NCI-H748 treated with DMSO at 0.1 percent for 48 hours (cell line): Measurements from ENCODE around the gene DOK1.
"Not testable (repeated sequence)": the region's sequence is repeated elsewhere in the genome, so short reads cannot be mapped to it uniquely, and the experiment has no call there.

Source experiments
- DNase-seq: peaks from one replicate; lab custom pipeline; 2025; lab: John Stamatoyannopoulos, UW

Gene DOK1

DNA sequence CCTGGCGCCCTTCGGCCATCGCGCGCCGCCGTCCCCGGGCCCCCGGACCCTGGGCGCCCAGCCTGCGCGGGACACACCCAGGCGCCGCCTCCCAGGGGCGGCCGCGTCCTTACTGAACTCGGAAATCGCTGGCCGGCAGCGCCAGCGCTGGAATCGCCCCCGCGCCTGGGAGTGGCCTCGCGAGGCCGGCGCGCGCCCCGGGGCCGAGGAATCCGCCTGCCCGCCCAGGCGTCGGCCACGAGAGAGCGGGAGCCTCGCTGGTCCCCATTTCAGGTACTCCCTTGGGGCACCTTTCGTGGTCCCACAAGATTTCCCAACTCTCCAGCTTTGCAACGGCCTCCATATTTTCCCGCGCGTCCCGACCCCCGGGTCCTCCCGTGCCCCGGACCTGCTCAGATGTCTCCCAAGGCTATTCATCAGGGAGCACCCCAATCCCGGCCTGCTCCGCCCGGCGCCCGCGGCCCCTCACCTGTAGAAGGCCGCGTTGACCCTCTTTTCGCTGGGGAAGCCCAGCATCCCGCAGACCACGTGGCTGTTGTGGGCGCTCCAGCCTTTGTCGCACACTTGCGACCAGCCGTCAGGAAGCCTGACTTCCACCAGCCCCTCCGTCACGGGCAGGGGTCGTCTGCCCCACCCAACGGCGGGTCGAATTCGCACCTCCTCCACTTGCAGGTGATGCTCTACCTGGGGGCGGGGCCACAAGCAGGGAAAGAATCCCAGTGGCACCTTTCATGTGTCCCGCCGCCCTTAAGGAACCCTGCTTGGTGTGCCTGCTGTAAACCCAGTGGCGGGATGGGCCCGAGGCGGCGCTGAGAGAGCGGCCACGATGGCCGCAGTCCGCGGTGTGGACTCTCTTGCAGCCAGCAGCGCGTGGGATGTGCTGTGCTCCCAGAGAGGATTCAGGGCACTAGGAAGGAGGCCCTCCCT, 5.4 kb upstream of the DOK1 start:
- peak; percentile 22 for DNase-seq

DNA sequence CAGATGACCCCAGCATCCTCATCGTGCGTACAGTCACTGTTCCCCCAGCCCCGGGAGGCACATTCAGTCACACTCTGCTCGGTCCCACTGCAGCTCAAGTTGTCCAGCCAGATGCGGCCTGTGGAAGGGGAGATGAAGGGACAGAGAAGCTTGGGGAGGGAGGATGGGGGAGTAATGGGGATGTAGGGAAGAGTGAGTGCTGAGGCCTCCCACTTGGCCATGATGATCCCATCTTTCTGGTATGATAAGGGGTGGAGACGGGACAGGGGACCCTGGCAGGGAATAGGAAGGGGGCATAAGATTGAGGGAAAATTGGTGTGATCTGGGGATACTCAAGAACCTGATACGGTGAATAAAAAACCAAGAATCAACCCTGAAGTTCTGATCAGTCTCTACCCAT, 4.3 kb upstream of the DOK1 start:
- DNase-seq = no peak

DNA sequence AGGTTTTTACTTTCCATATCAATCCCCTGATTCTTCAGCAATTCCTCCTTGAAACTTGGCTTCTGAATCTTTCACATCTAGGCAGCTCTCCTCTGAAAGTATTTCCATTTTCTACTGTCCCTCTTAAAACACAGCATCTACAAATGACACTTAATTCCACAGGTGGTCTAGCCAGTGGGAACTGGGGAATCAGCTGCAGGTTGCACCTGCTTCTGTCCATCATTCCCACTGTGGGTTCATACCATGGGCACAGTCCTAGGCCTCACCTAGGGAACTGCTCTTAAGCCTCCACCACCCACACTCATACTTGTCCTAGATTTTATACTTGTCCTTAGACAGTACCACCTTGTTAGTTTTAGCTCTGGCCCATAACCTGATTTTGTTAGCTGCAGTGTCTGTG, 3.0 kb upstream of the DOK1 start:
- DNase-seq = no peak

DNA sequence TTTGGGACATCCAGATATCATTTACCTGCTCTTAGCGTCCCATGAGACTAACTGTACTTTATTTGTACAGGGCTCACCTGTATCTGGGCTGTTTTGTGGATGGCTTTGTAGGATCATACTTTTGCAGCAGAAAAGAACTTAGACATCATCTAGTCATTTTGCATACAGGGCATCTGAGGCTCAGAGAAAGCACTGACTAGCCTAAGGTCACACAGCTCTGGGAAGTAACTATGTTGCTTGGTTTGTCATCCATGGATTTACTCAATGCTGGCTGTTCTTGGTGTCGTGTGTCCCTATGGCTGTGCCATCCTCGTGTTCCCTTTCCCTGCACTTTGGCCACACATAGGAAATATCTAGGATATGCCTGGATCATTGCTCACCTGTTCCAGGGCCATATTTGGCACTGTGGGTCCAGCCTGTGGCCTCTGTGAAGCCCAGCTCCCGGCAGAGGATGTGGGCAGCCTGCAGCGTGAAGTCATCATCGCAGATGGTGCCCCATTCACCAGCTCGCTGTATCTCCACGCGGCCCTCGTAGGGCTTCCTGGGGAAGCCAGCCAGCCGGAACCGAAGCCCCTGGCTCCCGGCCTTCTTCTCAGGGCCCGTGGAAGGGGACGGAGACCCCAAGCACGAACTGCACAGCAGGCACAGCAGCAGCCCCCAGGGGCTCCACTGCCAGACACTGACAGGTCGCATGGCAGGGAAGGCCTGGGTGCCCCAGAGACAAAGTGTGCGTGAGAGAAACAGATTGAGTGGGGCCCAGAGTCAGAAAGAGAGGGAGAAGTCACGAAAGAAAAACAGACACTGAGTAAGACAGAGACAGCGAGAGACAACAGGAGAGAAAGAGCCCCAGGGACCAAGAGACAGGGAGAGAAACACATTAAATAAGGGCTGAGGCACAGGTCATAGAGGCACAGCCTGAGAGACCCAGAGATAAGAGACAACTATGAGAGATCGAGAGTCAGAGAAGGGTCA, 2.3 kb upstream of the DOK1 start:
- no peak for DNase-seq

DNA sequence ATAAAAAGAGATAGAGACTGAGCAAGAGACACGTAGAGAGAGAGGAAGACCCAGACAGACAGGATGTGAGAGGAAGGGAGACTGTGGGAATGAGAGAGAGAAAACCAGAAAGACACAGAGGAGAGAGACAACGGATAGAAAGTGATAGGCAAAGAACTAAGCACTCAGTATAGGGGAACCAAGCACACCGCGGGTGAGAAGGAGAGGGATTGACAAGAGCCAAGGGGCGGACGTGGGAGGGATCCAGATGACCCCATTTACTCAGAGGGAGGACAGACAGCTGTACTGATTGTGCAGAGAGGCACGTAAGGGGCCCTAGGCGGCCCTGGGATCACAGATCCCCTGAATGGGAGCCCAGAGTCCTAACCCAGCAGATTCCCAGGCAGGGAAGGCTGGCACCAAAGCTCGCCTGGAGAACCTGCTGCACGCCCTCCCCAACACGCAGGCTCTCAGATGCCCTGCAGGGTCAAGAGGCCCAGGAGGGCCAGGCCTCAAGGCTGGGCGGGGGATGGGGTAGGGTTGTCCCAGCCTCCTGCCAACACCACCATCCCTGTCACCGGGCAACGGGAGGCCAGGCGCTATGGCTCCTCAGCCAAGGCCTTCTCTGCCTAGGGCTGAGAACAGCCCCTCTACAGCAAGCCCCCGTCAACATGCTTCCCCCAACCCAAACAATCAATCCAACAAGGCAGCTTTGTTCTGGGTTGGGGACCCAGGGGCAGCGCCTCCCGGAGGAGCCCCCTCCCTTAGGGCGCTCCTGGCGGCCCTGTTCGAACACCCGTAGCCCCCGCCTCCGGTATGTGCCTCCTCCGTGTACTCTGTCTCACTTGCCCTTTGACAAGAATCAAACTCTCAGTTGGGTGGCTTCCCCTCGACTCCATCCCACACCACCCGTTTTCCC, 1.4 kb upstream of the DOK1 start:
- no peak for DNase-seq

DNA sequence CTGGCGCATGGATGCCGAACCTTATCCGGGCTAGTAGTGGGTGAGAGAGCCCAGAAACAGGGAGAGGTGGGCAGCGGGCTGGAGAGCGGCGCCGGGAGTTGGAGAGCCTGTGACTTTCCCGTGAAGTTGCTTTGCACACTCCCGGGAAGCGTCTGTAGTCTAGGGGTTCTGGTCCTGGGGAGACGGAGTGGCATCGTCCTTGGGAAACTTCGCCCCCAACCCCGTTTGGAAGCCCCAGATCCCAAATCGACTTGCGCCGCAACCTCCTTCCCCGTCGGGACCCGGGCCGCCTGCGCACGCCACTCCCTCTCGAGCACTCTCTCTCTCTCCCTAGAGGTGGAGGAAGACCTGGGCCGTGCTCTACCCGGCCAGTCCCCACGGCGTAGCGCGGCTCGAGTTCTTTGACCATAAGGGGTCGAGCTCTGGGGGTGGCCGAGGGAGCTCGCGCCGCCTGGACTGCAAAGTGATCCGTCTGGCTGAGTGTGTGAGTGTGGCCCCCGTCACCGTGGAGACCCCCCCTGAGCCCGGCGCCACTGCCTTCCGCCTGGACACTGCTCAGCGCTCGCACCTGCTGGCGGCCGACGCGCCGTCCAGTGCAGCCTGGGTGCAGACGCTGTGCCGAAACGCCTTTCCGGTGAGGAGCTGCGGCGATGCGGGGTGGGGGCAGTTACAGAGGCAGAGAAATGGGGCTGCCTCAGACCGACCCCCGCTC, 456 bp downstream of the DOK1 start:
- DNase-seq = no peak

DNA sequence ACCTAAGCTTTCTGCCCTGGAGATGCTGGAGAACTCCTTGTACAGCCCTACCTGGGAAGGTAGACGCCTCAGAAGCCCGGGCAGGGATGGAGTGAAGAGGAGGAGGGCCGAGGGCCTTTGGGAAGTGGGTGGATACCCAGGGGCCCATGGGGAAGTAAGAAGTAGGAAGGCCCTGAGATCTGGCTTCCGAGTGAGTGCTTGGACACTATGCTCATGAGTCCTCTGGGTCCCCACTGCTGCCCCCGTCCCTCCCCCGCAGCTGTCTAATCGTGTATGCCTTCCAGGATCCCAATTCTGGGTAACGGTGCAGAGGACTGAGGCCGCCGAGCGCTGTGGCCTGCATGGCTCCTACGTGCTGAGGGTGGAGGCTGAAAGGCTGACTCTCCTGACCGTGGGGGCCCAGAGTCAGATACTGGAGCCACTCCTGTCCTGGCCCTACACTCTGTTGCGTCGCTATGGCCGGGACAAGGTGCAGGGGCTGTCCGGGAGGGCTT, 1.1 kb downstream of the DOK1 start:
- no peak for DNase-seq

DNA sequence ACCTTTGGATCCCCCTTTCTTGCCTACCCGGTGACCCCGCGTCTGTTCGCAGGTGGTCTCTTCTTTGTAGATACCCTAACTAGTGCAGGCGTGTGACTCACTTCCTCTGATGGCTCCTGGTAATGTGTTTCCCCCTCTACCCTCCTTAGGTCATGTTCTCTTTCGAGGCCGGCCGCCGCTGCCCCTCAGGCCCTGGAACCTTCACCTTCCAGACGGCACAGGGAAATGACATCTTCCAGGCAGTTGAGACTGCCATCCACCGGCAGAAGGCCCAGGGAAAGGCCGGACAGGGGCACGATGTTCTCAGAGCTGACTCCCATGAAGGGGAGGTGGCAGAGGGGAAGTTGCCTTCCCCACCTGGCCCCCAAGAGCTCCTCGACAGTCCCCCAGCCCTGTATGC, 1.6 kb downstream of the DOK1 start:
- no peak for DNase-seq

DNA sequence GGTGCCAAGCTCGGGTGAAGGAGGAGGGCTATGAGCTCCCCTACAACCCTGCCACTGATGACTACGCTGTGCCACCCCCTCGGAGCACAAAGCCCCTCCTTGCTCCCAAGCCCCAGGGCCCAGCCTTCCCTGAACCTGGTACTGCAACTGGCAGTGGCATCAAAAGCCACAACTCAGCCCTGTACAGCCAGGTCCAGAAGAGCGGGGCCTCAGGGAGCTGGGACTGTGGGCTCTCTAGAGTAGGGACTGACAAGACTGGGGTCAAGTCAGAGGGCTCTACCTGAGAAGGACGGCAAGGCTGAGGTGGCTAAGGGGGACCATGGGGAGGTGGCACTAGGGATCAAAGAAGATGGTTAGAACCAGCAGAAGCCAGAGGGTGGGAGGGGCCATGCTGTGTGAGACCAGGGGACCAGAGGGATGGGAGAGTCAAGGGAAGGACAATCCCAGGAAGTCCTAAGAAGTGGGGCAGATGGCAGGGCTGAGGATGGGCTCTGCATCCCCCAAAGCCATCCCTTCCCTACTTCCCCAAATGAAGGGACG, 2.4 kb downstream of the DOK1 start:
- no peak for DNase-seq

DNA sequence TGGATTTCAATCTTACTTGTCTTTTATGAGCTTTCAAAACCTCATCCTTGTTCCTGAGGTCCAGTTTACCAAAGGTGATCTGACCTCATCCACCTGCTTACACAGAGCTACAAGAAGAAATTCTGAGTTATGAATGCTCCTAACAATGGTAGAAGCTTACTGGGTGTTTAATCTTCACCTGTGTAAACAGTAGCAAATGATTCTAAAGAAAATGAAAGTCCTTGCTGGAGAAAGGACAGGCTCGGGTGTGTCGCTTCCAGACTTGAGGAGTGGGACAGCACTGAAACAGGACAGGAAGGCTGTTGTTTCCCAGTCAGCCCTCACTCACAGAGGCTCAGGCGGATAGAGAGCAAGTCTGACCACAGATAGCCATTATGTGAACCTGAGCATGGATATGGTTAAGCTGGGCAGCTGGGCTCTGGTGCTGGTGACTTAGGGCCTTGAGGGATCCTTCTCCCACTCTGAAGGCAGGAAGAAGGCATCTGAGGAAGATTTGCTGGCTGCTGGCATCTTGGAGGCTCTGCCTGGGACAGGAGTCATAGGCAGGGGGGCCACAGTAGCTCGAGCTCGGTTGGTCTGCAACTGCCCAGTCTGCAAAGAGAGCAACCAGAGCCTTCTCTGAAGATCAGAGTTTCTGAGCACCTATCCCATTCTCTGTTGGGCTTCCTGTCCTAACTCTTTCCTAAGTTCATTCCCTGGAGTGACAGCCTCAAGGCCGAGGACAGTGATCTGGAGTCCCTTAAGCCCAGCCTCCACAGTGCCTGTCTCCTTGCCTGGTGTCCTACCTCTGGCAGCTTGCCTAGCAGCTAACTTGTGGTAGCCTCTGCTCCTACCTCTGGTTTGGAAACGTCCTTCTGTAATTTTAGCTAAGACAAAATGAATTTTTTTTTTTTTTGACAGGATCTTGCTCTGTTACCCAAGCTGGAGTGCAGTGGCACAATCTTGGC, 4.0 kb downstream of the DOK1 start:
- DNase-seq = no peak

GRCh38 chr2:74559912-74560311, 5.4 kb downstream of the DOK1 start:
- no peak for DNase-seq

DNA sequence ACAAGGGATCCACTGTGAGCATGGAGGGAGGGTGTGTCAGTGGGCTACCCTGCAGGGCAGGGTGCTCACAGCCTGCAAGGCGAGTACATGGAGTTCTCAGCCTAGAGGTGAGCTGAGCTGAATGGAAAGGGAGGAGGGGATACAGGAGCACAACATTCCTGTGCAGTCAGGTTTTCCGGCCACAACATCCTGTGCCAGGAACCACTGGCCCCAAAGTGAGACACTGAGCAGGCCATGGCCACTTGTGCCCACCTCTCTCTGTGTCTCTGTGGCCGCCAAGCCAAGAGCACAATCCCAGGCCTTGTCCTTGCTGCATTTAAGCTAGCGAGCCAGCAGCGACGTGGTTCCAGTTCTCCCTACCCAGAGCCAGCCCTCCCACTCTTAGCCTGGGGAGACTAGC, 6.1 kb downstream of the DOK1 start:
- no peak for DNase-seq

GRCh38 chr2:74561022-74561421, 6.5 kb downstream of the DOK1 start:
- not testable (repeated sequence) for DNase-seq

GRCh38 chr2:74562126-74562775, 7.7 kb downstream of the DOK1 start:
- DNase-seq = no peak

DNA sequence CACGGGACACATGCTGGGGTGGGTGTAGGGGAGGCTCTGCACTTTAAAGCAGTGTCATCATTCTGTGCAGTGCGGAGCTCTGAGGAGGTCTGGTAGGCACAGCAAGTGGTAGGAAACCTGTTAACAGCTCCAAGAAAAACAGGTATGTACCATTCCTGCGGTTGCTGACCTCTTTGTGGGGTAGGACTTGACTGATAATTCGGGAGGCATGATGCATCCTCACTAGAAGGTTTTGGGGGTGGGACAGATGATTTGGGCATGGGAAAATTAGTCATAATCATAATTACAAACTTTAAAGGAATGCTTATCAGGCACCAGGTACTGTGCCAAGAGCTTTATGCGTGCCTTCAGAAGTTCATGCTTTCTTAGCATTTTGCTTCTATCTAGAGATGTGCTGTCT, 9.7 kb downstream of the DOK1 start:
- no peak for DNase-seq

DNA sequence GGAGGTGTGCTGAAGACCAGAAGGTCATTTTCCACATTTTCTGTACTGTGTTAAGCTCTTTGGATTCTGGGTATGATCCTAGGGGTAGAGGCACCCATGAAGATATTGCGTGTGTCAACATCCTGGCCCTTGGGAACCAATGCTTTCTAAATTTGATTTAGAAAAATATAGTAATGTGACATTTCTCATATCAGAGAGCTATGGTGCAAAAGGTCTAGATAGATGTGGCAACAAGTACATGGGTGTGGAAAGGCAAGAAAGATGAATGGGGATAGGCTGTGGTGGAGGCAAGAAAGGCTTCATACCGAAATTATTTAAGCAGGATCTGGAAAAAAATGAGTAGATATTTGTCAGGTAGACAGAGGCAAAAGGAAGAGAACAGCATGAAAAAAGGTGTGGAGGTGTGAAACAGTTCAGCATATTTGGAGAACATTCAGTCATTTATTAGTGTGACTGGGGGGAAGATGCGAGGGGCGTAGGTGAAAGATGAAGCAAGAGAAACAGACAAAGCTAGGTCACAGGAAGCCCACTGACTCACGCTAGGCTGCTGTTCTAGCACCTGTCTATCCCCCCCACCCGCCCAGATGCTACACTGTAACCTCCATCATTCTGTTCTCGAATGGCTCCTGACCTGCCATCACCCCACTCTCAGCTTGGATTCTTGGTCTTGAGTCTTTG, 11.7 kb downstream of the DOK1 start:
- no peak for DNase-seq

- no peak for DNase-seq
Measured at GRCh38 chr2:74566754-74567085, 12.2 kb downstream of the DOK1 start.

- DNase-seq = no peak
Measured at GRCh38 chr2:74567881-74568280, 13.4 kb downstream of the DOK1 start.

DNA sequence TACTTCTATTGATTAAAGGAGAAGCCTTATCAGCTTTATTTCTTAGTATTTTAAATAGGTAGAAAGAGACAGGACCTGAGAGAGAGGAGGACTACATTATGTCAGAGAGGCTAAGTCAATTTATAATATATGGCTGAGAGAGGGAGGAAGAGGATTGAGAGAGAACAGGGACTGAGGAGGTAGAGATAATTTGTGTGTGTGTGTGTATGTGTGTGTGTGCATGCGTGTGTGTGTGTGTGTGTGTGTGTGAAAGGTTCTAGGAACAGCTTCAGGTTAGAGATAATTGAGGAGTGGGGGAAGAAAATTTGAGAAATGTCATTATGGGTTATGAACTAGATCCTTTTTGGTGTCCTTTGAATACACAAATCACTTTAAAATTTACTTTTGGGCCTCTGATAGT, 15.2 kb downstream of the DOK1 start:
- DNase-seq = no peak
